Measurements from ENCODE around the gene TGFA. TPM values are rescaled to one million over a fixed set of nuclear protein-coding genes. Genes with fewer than 3 reads are reported as not detected.

The TGFA gene
- total and polyA plus RNA-seq, 12 donors: 0.17 to 3.4 (median 1.2) TPM

- DNase-seq (no peak), ATAC-seq (no peak)
- H3K27me3 ChIP-seq: peaks cover 0 to 31% (median 0%) of the 10 kb centered on the region in 7 donors
- H3K27ac ChIP-seq: no peak overlapping the region
- WGBS, 2 donors: 80 to 84% methylated on average over 3 of the region's 3 CpGs
- no peak overlapping the region for H3K4me3 ChIP-seq
- intact Hi-C loops (cut with DNase I): no loop called here
- no peaks in the 10 kb centered on the region for H3K36me3 ChIP-seq
- TF ChIP-seq CTCF (IDR thresholded peaks at IDR 0.05): no peak
- peaks cover 0 to 12% (median 0%) of the 10 kb centered on the region in 11 donors for H3K9me3 ChIP-seq
- peaks cover 0 to 18% (median 0%) of the 10 kb centered on the region in 9 donors for H3K4me1 ChIP-seq
Observed at GRCh38 chr2:70479816-70480215, 73.8 kb downstream of the TGFA start.

- TF ChIP-seq CTCF (IDR thresholded peaks at IDR 0.05): no peak
- Histone ChIP-seq H3K9me3 (peaks cover 0 to 12% (median 0%) of the 10 kb centered on the region in 11 donors), H3K27me3 (peaks cover 0 to 37% (median 0%) of the 10 kb centered on the region in 7 donors), H3K4me3 (no peak overlapping the region), H3K27ac (no peak overlapping the region), H3K36me3 (no peaks in the 10 kb centered on the region), H3K4me1 (peaks cover 0 to 39% (median 0%) of the 10 kb centered on the region in 9 donors)
- 12 to 29% methylated on average over 1 of the region's 1 CpG for WGBS, 2 donors
- no peak for ATAC-seq
- intact Hi-C loops (cut with DNase I): no loop called here
- DNase-seq: no peak
Observed at GRCh38 chr2:70477441-70477844, 76.2 kb downstream of the TGFA start.

- no peak for DNase-seq
- Histone ChIP-seq H3K4me3 (no peak overlapping the region), H3K36me3 (no peaks in the 10 kb centered on the region), H3K9me3 (no peaks in the 10 kb centered on the region), H3K27ac (no peak overlapping the region), H3K27me3 (peaks cover 0 to 30% (median 0%) of the 10 kb centered on the region in 7 donors), H3K4me1 (peaks cover 0 to 59% (median 0%) of the 10 kb centered on the region in 9 donors)
- TF ChIP-seq CTCF (IDR thresholded peaks at IDR 0.05): no peak
- intact Hi-C loops (cut with DNase I): no loop called here
- 84 to 96% methylated on average over 5 of the region's 5 CpGs for WGBS, 2 donors
- peak in 1 of 8 donors; percentile 45 for ATAC-seq
Observed at GRCh38 chr2:70475266-70475665, 78.4 kb downstream of the TGFA start.

GRCh38 chr2:70474256-70474848 lies 79.3 kb downstream of the TGFA start:
- TF ChIP-seq CTCF (IDR thresholded peaks at IDR 0.05): no peak
- Histone ChIP-seq H3K4me1 (peaks cover 0 to 63% (median 0%) of the 10 kb centered on the region in 9 donors), H3K4me3 (no peak overlapping the region), H3K36me3 (no peaks in the 10 kb centered on the region), H3K27ac (peak overlapping the region in 1 of 10 donors; percentile 33), H3K27me3 (peaks cover 0 to 30% (median 0%) of the 10 kb centered on the region in 7 donors), H3K9me3 (no peaks in the 10 kb centered on the region)
- DNase-seq (no peak), ATAC-seq (no peak)
- WGBS, 2 donors: 77 to 79% methylated on average over 1 of the region's 1 CpG
- intact Hi-C loops (cut with DNase I): no loop called here

Data from heart right ventricle (tissue), 16 donors.